ENCODE data around the gene CTBP2.
"Not testable (repeated sequence)": the region's sequence is repeated elsewhere in the genome, so short reads cannot be mapped to it uniquely, and the experiment has no call there.

Gene CTBP2

DNA sequence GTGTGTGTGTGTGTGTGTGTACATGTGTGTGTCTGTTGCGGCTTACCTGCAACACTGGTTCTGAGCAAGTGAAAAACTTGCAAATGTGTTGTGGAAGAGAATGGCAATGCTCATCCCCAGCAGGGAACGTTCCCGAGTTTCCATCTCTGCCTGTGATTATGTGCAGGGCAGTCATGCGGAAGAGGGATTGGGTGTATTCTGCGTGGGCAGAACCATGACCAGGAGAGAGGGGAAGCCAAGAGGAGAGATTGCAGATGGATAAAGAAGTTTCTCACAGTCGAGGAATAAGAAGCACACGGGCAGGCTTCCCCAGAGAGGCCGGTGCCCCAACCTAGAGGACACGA is 99.9 kb downstream of the CTBP2 start:
- DNase-seq = no peak

DNA sequence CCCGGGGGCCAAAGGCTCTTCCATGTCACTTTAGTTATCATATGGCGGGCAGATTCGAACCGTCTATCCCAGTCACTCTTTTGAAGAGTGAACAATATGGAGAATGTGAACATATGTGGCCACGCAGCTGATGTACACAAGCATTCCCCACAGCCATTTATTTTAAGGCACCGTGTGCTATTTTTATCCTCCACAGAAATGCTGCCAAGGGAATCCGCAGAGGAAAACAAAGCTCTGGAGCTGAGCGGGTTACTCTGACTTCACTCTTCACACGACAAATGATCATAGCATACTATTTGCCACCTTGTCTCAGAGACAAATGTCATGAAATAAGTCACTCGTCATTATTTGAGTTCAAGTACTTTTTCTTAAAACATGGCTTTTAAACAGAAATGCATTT is 100.3 kb downstream of the CTBP2 start:
- DNase-seq = no peak

DNA sequence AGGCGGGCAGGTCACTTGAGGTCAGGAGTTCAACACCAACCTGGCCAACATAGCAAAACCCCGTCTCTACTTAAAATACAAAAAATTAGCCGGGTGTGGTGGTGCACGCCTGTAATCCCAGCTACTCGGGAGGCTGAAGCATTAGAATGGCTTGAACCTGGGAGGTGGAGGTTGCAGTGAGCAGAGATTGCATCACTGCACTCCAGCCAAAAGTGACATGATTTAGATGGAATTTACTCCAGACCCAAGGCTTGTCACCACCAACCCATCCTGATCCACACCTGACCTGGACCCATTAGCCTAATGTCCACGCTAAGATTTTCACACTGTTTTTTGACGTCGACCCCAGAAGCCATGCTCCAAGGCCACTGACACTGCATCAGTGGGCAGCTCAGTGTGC is 101.0 kb downstream of the CTBP2 start:
- not testable (repeated sequence) for DNase-seq

GRCh38 chr10:125057158-125058001 is 103.0 kb downstream of the CTBP2 start:
- no peak for DNase-seq

DNA sequence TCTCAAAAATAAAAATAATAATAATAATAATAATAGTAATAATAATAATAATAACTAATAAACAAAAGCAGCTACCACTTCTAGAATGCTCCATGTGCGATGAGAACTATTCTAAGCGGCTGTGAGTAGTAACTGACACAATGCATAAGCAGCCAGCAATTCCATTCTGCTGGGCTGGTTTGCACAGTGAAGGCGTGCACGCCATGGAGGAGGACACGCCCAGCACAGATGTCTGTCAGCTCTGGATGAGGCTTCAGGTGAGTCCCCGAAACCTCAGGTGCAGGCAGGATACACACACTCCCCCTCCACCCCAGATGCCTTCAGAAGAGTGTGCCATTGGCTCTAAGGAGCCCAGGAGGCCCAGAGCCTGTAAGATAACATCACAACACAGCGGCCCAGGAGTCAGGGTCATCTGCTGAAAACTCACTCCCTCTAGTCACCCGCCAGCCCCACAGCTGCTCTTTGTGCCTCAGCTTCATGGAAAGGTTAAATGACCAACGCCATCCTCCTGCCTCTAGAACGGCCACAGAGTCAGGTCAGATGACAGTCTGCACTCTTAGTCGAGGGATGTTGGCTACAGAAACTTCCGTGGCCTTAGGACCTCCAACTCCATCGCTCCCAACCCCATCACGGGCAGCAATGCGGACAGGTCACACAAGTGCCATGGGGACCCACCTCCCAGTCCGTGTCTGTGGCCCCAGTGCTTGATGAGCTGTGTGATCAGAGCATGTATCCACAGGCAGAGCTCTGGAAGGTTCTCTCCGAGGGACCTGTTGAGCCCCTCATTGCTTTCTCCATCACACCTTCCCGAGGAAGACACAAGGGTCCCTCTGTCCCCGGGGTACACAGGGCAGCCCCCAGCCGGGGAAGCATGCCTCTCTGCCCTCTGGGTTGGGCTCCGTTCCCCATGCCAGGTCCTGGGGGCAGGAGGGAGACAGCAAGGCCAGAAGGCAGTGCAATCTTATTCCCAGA is 103.9 kb downstream of the CTBP2 start:
- no peak for DNase-seq

GRCh38 chr10:125055446-125055845 is 104.9 kb downstream of the CTBP2 start:
- no peak for DNase-seq

DNA sequence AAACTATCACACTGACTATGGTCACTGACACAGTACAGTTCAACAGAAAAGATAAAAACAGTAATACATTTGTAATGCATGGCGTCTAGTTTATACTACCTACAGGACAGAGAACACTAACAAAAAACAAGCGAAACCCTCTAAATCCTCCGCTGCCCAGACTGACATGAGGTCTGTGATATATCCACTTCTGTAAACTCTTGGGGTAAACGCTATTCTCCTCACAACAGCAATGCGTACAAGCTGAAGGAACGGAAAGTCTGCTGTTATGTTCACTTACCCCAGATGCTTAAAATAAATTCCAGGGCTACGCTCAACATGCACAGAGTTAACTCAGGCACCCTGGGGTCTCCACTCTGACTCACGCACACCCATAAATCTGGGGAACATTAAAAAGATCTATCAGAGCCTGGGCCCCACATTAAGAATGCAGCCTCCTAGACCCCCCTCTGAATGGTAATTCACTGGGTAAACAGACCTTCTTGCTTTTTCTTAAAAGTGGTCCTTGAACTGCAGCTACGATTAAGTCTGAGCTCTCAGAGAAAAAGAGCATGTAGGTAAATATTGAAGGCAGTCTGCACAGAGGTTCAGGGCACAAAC is 105.6 kb downstream of the CTBP2 start:
- DNase-seq = no peak

GRCh38 chr10:125054216-125054615 is 106.1 kb downstream of the CTBP2 start:
- DNase-seq = no peak

GRCh38 chr10:125052146-125052545 is 108.2 kb downstream of the CTBP2 start:
- no peak for DNase-seq

GRCh38 chr10:125050383-125050782 is 110.0 kb downstream of the CTBP2 start:
- no peak for DNase-seq

DNA sequence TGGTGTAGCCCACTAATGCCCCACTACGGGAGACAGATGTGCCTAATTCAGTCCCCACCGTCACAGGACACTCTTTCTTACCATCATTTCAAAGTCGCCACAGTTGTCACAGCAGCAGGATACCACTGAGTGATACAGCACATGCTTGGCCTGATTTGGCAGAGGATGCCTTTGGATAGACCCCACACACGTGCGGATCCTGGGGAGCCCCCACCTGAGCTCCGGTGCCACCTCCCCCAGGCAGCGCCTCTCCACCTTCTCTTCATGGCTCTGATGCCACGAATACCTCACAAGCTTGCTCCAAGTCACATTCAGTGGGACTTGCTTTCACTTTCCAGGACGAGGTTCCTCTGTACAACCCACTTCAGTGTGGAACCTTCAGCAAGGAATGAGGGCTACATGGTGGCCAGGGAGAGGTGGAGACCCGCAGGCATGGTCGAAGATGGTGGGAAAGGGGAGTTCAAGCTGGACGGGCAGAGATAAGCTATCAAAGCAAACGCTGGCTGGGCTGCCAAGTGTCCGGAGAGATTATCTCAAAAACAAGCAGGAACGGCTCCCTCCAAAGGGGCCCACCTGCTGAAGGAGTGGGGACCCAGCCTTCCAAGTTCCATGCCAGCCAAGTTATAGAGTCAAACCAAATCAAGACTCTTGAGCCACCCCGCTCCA is 111.0 kb downstream of the CTBP2 start:
- no peak for DNase-seq

DNA sequence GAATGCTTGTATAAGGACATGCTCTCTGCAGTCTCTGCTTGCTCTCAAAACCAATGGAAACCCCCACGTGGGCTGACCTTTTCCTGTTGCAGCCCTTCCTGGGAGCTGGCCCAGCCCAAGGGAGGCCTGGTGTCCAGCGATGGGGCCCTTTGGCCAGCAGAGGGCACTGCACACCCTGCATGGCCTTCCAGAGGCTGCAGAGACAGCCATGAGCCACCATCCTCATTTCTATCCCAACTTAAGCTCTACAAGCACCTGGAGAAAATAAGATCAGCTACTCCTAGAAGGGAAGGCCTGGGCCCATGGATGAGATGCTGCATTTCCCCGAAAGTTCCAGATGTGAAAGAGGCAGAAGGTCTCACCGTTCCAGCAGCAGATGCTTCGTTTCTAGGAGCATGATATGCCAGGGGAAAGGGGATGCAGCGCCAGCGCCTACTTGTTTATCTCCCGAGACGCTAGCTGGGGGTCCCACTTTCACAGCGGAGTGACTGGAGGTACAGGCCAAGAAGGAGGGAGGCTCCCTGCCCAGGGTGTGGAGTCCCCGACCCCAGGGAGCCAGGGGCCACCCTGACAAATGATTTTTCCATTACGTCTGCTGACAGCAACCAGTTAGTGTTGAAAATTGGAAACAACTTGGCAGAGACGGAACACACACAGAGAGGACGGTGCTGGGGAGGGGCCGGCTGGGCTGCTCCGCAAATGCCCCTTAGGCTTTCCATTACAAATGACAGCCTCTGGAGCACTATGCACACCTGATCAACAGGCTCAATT is 112.1 kb downstream of the CTBP2 start:
- DNase-seq = no peak

GRCh38 chr10:125043841-125044658 is 116.3 kb downstream of the CTBP2 start:
- no peak for DNase-seq

- no peak for DNase-seq
Observed at GRCh38 chr10:125041856-125042506, 118.4 kb downstream of the CTBP2 start.

GRCh38 chr10:125039354-125039769 is 121.0 kb downstream of the CTBP2 start:
- DNase-seq = no peak

DNA sequence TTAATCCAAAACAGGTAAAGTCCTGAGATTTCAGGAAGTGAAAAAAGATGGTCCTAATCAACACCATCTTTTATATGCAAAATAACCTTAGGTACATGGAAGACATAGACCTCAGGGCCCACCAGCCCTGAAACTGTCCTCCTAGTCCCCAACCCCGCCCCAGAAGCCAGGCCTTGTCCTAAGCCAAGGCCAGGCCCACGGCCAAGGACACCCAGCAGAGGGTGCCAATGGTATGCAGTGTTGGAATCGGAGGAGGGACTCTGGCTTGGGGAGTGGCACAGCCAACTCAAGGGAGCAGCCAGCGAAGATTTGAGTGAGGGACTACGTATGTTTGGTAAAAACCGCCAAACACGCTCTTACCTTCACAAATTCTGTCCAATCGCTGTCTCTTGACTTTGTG is 121.7 kb downstream of the CTBP2 start:
- DNase-seq = no peak

GRCh38 chr10:125037145-125037877 is 123.1 kb downstream of the CTBP2 start:
- DNase-seq = no peak

DNA sequence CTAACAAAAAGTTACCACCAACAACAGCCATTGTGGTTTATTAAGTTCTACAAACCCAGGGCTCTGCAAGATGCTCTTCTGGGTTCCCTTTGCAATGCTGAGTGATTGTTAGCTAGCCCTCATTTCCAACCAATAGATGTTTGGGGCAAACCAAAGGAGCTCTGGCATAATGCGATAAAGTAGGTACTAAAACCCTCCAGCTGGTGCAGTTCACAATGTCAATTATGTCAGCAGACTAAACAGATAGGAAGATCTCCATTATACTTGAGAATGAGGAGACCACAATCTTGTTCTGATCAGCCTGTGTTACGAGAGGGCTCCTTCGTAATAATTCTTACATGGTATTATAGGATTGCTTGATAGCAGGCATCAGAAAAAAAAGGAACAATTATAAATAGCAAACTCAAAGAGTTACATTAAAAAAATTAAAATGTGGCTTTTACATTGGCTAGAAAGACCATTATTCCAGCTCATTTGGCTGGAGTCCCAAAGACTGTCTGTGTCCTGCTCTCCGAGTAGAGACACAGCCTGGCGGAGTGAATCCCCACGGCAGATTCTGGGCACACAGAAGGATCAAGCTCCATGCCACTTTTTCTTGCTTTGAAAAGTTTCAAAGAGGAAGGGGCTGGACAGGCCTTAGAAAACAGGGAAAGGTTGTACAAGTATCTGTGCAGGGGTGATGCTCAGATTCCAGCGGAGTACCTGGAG is 124.6 kb downstream of the CTBP2 start:
- no peak for DNase-seq

- no peak for DNase-seq
Observed at GRCh38 chr10:125035136-125035535, 125.2 kb downstream of the CTBP2 start.
